ENCODE results near the gene OSBPL8.

The OSBPL8 gene, protein sequence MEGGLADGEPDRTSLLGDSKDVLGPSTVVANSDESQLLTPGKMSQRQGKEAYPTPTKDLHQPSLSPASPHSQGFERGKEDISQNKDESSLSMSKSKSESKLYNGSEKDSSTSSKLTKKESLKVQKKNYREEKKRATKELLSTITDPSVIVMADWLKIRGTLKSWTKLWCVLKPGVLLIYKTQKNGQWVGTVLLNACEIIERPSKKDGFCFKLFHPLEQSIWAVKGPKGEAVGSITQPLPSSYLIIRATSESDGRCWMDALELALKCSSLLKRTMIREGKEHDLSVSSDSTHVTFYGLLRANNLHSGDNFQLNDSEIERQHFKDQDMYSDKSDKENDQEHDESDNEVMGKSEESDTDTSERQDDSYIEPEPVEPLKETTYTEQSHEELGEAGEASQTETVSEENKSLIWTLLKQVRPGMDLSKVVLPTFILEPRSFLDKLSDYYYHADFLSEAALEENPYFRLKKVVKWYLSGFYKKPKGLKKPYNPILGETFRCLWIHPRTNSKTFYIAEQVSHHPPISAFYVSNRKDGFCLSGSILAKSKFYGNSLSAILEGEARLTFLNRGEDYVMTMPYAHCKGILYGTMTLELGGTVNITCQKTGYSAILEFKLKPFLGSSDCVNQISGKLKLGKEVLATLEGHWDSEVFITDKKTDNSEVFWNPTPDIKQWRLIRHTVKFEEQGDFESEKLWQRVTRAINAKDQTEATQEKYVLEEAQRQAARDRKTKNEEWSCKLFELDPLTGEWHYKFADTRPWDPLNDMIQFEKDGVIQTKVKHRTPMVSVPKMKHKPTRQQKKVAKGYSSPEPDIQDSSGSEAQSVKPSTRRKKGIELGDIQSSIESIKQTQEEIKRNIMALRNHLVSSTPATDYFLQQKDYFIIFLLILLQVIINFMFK

DNA sequence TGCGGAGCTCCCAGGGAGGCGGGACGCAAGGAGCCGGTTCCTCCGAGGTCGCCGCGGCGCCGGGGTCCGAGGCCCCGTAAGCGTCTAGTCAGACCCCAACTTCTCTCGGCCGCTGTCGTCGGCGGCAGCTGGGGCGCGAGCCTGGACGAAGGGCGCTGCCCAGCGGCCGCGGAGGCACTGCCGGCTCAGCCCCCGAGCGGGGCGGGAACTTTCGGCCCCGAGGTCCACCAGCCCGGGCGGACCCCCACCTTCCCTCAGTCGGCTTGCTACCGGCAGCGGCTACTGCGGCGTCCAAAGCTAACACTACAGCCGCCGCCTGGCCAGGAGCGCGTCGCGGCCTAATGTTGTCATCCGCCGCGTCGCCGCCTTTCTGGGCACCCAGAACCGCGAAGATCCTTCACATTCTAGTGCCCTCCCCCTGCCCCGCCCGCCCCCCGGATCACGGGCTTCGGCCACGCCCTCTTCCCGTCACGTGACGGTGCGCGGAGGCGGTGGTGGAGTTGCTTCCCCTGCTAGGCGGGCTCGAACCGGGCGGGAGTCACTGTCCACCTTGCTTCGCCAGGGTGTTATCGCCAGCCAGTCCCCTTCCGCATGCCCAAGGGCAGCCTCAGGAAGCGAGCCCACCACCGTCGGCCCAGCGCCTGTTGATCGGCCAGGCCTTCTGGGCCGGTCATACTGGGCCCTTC lies at the start of gene OSBPL8:
Gene OSBPL8 (minus strand): TSS at position 372 of the 686 bp plus-strand sequence. CDS start 72,220 bp downstream, outside the sequence.
- peak; percentile 88 to 97 (median 92) for DNase-seq

DNA sequence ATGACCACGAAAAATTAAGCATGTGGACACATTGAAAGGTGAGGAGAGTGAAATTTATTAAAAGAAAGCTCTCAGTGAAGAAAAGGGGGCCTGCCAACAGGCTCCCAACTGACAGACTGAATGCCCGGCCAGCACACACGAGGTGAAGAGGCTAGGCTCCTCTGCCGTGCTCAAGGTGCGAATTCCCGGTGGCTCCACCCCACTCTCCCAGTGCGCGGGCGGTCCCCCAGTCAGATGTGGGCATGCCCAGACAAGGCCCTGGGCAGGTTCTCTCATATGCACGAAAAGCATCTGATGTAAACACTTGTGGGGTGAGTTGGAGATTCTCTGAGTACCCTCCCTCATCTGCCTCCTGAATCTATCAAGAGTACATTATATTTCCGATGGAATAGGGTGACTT lies 48.5 kb upstream of the OSBPL8 start:
- no peak for DNase-seq

DNA sequence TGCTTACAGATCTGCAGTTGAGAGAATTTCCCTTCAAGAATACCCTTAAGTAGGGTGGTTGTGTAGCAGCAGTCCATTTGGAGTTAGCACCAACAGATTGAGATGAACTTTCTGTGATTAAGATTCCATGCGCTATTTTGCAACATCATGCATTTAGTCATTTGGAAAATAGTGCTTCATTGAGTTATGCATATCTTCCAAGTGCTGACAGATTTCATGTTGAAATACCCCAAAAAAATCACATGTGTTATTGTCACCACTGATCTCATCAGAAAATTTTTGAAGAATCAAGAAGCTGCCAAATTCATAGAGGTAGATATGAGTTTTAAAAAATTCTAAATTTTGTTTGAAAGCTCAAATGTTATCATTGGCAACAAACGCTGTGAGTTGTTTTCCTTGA lies 35.5 kb upstream of the OSBPL8 start:
- DNase-seq: no peak

DNA sequence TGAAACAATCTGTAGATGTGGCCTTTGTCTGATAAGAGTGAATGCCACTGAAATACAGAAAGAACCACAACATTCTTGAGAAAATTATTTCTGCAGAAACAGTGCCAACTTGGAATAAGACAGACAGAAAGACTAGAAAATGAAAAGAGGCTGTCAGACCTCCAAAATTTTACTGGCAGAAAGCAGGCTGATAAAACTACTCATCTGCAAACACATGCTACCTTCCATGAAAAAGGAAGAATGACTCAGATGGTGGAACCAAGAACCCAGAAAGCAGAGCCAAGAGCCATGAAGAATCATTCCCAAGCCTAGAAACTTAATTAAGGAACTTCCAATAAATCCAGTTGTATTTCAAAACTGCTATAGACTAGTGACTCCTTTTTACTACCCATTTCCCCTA lies 31.9 kb upstream of the OSBPL8 start:
- DNase-seq: no peak

DNA sequence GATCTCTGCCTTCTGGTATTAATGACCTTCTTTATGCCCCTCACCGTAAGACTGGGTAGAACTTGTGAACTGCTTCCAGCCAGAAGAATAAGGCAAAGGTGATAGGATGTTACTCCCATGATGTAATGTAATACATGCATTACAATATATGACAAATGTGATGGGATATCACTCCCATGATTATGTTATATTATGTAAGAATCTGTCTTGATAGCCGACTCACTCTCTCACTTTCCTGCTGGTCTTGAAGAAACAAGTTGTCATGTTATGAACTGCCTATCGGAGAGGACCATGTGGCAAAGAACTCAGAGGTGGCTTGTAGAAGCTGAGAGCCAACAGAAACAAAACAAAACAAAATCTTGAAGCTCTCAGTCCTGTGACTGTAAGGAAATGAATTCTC lies 30.6 kb upstream of the OSBPL8 start:
- DNase-seq: no peak

DNA sequence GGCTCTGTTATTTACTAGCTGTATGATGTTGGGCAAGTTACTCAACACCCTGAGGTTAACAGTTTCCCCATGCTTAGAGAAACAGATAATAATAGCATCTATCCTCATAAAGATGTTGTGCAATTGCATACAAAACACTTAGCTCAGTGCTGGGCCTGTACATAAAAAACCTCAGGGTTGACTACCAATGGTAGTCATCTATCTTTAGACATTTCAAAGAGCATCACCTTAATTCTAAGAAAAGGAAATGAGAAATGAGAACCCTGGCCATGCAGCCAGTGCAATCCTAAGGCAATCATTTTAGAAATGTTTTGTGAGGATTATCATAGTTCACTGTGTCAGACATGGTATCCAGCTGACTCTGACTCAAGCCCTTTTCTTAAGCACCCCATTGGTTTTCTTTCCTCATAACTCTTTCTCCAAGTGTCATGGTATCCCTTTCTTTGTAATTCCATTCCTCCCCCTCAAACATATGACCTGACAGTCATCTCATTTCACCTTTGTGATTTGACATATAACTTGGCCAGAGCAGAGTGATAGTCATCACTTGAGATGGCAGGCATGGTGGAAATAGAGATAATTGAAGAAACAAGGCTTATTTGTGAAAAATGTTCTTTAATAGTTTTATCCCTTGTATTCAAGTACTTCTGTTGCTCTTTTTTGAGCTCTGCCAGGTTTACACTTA lies 29.5 kb upstream of the OSBPL8 start:
- no peak for DNase-seq

DNA sequence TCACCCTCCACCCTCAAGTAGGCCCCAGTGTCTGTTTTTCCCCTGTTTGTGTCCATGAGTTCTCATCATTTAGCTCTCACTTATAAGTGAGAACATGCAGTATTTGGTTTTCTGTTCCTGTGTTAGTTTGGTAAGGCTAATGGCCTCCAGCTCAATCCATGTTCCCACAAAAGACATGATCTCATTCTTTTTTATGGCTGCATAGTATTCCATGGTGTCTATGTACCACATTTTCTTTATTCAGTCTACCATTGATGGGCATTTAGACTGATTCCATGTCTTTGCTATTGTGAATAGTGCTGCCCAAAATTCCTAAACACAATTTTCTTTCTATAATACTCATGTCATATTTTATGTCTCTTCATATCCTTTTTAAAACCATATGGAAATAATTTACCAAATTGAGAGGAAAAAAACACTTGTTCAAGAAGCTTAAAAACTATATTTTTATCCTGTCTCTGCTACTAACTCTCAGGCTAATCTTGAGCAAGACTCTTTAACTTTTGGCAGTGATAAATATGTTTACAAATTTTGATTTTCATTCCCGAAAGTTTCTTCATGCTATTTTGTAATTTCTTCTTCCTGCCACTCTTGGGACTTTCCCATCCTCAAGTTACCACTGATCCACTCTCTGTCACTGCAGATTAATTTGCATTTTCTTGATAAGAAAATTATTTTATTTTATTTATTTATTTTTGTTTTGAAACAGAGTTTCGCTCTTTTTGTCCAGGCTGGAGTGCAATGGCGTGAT lies 28.0 kb upstream of the OSBPL8 start:
- no peak for DNase-seq

DNA sequence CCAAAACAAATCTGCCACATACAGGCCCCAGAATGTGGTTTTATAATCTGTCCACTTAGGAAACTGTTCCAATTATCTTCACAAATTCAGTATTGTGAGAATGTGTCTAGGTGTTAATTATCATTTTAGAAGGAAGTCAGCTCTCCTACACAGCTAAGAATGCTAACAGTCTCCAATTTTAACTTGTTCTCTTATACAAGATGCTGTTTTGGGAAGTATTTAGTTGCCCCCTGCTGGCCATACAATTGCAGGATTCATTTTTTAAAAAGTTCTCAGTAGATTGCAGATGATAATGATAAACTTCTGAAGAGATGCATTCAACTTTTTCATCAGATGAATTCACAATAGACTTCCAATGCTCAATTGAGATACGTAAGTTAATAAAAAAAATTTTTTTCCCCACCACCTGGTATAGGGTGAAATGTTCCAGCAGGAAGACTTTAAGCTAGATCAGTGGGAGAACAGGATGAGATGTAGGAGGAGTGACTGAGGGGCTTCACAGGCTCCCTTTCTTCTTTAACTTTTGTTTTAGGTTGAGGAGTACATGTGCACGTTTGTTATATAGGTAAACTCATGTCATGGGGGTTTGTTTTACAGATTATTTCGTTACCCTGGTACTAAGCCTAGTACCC lies 27.3 kb upstream of the OSBPL8 start:
- no peak for DNase-seq

DNA sequence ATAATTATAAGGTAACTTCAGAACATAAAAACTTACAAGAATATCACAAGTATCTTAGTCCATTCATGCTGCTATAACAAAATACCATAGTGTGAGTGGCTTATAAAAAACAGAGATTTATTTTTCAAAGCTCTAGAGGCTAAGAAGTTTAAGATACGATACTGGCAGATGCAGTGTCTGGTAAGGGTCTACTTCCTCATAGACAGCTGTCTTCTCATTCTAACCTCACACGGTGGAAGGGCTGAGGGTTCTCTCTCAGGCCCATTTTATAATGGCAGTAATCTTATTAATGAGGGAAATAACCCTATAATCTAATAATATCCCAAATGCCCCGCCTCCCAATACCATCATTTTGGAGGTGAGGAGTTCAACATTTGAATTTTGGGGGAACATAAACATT lies 23.7 kb upstream of the OSBPL8 start:
- no peak for DNase-seq

DNA sequence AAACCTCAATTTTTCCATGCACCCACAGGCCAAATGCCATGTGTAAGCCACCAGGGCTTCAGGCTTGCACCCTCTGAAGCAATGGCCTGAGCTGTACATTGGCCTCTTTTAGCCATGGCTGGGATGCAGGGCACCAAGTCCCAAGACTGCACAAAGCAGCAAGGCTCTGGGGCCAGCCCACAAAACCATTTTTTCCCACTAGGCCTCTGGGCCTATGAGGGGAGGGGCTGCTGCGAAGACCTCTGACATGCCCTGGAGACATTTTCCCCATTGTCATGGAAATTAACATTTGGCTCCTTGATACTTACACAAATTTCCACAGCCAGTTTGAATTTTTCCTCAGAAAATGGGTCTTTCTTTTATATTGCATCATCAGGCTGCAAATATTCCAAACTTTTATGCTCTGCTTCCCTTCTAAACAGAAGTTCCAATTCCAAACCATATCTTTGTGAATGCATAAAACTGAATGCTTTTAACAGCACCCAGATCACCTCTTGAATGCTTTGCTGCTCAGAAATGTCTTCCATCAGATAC lies 14.3 kb upstream of the OSBPL8 start:
- no peak for DNase-seq

DNA sequence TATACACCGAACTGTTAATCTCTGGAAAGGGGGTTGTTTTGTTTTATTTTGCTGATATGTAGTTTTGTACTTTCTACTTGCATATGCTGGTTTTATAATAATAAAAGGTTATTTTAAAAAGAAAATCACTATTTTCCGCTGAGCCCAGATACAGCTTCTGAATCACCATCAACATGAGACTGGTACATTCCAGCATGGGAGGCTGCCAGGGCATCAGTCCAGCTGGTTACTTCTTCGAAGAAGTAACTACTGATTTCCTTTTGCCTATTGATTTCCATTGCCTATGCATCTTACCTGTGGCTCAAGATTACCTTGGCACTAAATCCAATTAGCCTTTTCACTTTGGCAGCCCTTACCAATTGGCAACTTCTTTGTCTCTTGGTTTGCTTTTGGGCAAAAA lies 11.7 kb upstream of the OSBPL8 start:
- DNase-seq: no peak

DNA sequence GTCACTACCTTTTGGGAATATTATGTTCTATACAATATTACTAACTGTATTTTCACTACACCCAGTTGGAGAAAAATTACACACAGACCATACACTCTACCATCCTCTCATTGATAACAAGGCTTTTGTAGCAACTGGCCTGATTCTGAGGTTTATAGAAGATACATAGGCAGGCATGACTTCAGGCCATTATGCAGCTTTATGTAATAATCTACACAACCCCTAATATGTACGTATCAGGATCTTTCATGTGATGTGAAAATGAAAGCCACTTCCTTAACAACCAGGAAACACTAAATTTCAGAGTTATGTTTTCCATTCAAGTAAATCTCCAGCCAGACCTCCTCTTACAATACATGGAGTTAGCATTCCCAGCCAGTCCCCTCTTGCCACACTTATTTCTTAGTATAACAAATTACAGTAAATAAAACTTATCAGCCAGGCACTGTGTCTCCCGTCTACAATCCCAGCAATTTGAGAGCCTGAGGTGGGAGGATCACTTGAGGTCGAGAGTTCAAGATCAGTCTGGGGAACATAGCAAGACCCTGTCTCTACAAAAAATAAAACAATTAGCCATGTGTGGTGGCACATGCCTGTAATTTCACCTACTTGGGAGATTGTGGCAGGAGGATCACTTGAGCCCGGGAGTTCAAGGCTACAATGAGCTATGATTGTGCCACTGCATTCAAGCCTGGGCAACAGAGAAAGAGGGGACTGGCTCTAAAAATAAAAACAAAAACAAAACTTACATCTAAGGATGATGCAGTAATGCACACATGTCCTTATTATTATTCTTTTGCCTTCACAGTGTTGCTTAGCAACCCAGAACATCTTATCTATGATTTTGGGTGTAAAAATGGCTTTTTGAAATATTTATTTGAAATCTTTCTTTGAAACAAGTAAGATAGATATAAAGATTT lies 10.4 kb upstream of the OSBPL8 start:
- DNase-seq: no peak

DNA sequence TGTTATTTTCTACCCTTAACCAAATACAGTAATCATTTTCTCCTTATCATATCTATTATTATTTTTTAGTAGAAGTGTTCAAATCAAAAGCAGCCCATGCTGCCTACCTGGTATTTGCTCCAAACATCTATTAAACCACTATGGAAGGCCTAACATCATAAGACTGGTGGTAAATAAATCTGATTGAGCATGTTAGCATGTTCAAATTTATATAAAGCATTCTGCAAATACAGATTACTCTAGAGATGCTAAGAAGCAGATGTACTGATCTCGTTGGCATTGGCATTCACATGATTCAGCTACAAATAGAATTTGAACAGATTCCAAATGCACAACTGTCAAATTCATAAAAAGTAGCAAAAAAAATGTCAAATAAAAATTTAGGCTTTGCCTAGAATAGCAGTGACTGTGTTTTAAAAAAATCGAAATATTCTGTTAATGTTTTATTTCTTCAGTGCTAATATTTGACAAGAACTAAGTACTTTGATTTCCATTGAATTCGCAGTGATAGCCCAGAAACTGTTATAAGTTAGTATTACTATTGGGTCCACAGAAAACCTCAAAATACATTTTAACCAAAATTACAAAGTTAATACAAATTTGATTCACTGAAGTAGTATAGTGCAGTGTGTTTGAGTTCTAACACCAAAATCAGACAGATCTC lies 9.4 kb upstream of the OSBPL8 start:
- DNase-seq: no peak

DNA sequence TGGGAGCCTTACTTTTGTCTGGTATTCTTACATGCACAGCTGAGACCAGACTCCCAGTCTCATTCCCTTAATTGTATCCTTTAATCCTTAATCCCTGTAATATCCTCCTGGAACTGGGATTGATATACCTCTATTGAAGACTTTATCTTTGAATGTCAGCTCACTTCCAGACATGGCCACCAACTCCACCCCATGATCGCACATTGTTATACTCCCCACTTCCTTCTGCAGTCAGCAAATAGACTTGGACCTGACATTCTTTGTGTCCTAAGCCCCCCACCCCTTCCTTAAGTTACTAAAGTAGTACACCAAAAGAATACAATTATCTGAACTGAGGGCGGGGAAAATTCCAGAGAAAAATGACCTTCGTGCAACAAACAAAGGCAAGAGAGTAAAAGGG lies 8.6 kb upstream of the OSBPL8 start:
- DNase-seq: no peak

DNA sequence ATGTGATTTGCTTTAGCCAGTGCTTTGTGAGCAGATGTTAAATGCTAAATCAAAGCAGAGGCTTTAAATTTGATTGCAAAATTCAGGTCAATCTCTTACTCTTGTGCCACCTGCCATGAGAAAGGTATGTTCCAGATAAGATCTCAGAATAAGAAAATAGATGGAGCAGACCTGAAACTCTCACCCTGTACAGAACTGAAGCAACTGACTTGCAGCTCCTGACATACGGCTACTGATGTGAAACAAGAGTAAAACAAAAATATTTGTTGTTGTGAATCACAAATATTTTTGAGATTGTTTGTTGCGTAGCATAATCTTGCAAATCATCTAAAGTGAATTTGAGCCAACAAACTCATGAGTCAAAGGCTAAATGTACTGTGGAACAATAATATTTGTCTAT lies 3.5 kb upstream of the OSBPL8 start:
- DNase-seq: no peak

DNA sequence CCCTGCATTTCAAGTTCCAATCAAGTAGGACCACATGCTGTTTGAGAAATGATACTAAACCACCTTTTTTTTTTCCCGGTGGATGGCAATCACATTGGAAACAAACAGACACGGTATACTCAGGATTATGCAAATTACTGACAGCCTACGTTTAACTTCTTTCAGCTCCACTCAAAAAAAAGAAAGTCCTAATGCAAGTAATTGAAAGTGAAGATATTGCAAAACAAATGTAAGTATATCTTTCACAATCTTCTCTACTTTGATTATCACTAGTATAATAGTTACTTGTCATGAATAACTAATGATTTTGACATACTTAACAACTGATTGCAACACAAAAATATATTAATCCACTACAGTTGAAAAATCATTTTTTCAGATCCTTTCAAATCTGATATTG lies 2.6 kb upstream of the OSBPL8 start:
- DNase-seq: no peak

DNA sequence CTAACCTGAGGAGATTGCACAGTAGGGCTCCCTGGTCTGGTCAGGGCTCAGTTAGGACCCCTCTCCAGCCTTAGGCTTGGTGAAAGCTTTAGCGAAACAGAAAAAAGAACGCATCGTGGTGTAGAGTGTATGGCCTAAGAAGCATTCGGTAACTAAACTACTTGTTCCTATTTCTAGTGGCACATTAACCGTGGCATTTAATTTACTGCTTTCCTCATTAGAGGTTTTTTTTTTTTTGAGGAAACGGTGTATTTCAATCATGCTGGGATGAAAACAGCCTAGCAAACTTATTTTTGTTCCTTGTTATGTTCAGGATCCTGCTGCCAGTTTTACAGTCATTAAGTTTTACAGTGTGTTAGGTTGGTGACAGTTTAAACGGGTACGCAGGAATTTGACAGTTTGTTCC lies 518 bp upstream of the OSBPL8 start:
- no peak for DNase-seq

DNA sequence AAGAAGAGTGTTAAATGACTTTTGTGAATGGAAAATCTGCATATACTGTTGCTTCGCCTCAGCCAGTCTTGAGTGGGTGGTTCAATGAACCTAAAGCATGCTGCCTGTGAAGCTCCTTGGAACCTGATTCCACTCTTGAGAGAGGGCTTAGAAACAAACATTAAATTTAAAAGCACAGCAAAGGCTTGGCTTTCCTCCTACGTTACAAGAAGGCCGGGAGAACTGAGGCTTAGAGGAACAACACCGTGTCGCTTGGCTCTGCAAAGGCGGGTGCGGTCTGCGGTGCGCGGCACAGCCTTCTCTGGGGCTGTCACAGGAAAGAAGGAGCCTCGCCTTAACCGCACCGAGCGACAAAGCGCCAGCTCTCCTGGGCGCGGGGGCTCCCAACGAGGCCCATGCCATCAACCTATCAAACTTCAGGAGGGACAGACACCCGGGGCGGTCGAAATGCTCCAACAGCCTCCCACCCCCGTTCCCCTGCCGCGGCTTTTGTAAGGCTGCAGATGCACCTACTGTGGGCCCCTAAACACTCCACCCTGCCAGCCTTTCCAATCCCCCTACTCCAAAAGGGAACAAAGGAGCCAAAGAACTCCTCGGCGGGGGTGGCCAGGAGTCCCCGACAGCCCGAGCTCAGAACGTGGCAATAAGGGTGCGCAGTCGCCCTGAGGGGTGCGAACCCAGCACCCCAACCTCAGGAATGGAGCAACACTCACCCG lies 729 bp downstream of the OSBPL8 start:
- DNase-seq: peak; percentile 40 to 68 (median 54)

DNA sequence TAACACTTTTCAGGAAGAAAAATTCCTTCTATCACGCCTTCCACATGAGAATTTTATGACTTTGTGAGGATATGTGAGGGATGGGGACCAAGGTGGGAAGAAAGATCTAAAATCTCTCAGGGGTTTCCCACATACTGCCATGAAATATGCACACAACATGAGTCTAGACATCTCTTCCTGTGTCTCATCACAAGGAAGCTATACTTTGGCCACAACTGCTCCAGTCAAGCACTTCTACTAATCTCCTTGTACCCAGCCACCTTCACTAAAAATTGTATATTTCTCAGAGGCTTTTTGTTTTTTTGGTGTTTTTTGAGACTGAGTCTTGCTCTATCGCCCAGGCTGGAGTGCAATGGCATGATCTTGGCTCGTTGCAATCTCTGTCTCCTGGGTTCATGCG lies 3.2 kb downstream of the OSBPL8 start:
- DNase-seq: no peak

Data from activated naive CD4-positive, alpha-beta T cell (primary cell).